GM19467 (cell line): Measurements from ENCODE around the gene ZMYM2.
"Not testable (repeated sequence)": the region's sequence is repeated elsewhere in the genome, so short reads cannot be mapped to it uniquely, and the experiment has no call there.

Experiments used
- ATAC-seq: cut with Tn5 transposase; IDR thresholded peaks from one replicate; pipeline ENCODE4 v1.9.1; 2021; ENCODE audit warnings: mild to moderate bottlenecking, moderate library complexity; ENCODE audit not compliant: unreplicated experiment

ZMYM2 gene

GRCh38 chr13:19982447-19983043, 24.0 kb downstream of the ZMYM2 start:
- ATAC-seq, result no peak

- no peak for ATAC-seq
Observed at GRCh38 chr13:19984430-19985218, 26.1 kb downstream of the ZMYM2 start.

GRCh38 chr13:19985219-19985556, 26.7 kb downstream of the ZMYM2 start:
- no peak for ATAC-seq

DNA sequence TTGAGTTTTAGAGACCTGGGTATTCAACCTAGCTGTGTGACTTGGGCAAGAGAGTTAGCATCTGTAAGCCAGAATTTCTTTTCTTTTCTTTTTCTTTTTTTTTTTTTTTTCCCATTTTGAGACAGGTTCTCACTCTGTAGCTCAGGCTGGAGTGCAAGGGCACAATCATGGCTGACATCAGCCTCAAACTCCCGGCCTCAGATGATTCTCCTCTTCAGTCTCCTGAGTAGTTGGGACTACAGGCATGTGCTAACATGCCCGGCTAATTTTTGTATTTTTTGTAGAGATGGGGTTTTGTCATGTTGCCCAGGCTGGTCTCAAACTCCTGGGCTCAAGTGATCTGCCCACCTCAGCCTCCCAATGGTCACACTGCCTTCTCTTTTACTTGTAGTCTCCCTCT, 33.0 kb downstream of the ZMYM2 start:
- ATAC-seq, result no peak

- ATAC-seq, result no peak
Observed at GRCh38 chr13:19993024-19993423, 34.5 kb downstream of the ZMYM2 start.

DNA sequence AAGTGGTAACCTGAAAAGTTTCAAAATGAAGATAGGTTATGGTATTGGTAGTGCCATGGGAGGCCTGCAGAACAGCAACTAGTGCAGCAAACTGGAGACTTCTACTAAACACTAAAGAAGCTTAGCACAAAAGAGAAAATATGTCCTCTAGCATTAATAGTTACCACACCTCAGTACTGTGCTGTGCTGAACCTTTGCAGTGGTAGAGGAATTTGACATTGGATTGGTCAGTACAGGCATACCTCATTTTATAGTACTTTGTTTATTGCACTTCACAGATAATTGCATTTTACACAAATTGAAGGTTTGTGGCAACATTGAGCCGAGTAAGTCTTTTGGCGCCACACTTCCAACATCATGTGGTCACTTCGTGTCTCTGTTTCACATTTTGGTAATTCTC, 40.4 kb downstream of the ZMYM2 start:
- ATAC-seq, result no peak

GRCh38 chr13:20000062-20000552, 41.6 kb downstream of the ZMYM2 start:
- ATAC-seq, result no peak

GRCh38 chr13:20001366-20002190, 43.1 kb downstream of the ZMYM2 start:
- no peak for ATAC-seq

- no peak for ATAC-seq
Observed at GRCh38 chr13:20002787-20003186, 44.3 kb downstream of the ZMYM2 start.

GRCh38 chr13:20006206-20006605, 47.7 kb downstream of the ZMYM2 start:
- no peak for ATAC-seq

DNA sequence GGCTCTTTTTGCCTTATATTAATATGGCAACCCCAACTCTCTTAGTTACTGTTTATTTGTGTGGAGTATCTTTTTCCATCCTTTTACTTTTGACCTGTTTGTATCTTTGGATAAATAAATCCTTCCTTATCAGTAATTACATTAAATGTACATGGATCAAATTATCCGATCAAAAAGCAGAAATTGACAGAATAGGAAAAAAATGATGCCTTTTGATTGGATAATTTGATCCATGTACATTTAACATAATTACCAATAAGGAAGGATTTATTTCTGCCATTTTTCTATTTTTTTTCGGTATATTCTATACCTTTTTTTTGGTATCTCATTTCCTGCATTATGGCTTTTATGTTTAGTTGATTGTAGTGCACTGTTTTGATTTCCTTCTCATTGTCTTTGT, 57.2 kb downstream of the ZMYM2 start:
- no peak for ATAC-seq

DNA sequence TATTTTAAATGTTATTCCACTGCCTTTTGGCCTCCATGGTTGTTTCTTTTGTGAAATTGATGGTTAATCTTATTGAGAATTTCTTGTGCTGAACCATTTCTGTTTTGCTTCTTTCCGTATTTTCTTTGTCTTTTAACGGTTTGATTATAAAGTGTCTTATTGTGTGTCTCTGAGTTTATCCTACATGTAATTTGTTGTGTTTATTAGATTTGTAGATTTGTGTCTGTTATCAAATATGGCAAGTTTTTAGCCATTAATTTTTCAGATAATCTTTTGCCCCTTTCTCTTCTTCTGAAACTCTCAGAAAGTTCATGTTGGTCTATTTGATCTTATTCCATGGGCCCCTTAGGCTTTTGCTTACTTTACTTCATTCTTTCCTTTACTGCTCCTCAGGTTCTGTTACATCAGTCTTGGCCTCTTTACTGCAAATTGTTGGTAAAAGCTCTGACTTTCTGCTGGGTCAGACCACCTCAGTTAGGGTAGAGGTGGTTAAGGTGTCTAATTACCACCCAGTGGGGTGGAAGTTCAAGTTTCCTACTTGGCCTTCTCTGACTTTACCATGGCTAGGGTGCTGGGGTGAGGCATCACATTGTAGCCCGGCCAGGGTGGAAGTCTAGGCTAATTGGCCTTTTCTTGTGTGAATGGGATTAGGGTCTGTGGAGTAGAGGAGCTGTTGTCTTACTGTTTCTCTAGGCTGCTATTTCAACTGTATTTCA, 58.3 kb downstream of the ZMYM2 start:
- no peak for ATAC-seq

DNA sequence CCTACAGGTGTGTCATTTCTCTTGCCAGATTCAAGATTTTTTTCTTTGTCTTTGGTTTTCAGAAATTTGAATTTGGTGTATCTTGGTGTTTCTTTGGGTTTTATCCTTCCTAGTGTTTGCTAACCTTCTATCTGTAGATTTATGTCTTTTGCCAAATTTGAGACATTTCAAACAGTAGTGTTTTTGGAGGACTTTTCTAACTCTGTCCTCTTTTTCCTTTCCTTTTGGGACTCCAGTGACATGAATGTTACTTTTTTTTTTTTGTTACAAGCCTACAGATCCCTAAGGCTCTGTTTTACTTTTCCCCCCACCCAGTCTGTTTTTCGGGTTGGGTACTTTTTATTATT, 58.8 kb downstream of the ZMYM2 start:
- no peak for ATAC-seq

DNA sequence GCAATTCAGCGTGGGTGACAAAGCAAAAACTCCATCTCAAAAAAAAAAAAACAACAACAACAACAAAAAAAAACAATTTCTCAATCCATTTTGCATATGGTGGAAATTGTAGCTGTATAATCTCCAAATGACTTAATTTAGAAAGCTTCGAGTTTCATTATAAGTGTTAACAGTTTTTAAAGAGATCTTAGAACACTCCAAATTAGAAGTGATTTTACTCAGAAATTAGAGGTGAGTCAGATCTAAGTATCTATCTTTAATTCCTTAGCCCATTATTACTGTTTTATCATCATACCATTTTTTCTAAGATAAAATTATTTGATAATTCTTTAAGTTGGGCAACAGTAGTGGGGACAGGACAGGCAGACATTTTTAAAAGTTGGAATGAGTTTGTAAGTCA, 60.5 kb downstream of the ZMYM2 start:
- no peak for ATAC-seq

GRCh38 chr13:20024702-20025101, 66.2 kb downstream of the ZMYM2 start:
- ATAC-seq, result no peak

DNA sequence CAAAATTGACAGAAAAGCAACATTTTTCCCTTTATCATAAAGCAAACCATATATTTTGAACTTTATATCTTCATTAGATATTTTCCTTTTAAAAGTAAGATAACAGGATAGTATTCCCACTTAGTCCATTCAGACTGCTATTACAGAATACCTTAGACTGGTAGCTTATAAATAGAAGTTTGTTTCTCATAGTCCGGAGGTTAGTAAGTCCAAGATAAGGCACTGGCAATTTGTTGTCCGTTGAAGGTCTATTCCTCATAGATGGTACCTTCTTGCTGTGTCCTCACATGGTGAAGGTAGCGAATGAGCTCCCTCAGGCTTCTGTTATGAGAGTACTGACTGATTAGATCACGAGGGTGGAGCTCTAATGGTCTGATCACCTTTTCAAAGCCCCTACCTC, 70.4 kb downstream of the ZMYM2 start:
- no peak for ATAC-seq

DNA sequence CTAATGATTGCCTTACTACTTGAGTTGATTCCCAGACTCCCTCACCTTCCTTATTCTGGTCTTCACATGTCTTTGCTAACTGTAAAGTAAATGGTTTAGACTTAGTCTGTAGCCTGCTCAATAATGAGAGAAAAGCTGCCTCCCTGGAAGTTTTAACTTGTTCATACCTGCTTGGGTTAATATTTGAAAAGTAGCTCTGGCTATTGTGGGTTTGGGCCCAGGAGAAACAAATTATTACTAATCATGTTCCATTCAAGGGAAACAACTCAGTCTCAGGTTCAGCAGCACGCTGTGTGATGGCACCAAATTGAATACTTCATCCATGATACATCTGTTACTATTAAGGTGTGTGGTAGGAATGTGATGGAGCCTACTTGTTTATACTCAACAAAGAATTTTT, 75.0 kb downstream of the ZMYM2 start:
- no peak for ATAC-seq

DNA sequence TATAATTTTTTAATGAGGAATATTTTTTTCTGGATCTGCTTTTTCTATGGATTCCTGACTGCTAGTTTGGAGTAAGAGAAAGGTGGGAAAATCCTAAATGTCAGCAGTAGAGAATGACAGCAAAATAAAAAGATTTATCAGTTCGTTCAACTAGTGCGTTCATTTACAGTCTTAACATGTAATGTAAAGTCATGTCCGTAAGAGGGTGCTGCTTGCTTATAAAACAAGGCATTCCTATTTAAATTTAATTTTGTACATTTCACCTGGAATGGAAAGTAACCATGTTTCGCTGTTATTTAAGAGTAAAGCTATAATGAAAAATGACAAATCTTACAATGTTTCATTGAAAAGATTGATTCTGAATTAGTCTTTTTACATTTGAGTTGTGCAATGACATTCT, 76.6 kb downstream of the ZMYM2 start:
- ATAC-seq, result no peak

DNA sequence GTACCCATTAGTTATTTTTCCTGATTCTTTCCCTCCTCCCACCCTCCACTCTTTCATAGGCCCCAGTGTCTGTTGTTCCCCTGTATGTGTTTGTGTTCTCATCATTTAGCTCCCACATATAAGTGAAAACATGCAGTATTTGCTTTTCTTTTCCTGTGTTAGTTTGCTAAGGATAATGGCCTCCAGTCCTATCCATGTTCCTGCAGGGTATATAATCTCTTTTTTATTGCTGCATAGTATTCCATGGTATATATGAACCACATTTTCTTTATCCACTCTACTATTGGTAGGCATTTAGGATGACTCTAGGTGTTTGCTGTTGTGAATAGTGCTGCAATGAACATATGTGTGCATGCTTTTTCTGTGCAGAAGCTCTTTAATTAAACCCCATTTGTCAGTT, 79.4 kb downstream of the ZMYM2 start:
- ATAC-seq, result no peak

GRCh38 chr13:20042603-20043002, 84.1 kb downstream of the ZMYM2 start:
- not testable (repeated sequence) for ATAC-seq

GRCh38 chr13:20043207-20043925, 84.8 kb downstream of the ZMYM2 start:
- ATAC-seq, result no peak
